ENCODE results near the gene ANTXR1. TPM values are rescaled to one million over a fixed set of nuclear protein-coding genes. Genes with fewer than 3 reads are reported as not detected.

The ANTXR1 gene
- total RNA-seq, 4 donors from 2014 or later: 7.1 to 101 (median 15.8) TPM

DNA sequence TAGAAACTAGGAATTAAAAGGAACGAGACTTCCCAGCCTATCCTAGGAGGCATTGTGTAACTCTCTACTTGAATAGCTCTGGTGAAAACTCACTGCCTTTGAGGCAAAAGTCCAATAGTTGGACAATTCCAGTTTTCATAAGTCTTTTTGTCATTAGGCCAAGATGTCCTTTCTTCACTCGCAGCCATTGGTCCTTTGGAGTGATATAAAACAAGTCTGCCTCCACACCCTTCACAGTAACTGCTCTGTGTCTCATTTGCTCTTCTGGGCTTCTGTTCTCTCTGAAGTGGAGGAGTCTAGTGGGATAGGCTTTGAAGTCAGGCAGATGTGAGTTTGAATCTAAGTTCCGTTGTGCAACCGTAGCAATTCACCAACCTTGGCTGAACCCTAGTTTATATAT lies 28.2 kb downstream of the ANTXR1 start:
- TF ChIP-seq, protein P1, sequence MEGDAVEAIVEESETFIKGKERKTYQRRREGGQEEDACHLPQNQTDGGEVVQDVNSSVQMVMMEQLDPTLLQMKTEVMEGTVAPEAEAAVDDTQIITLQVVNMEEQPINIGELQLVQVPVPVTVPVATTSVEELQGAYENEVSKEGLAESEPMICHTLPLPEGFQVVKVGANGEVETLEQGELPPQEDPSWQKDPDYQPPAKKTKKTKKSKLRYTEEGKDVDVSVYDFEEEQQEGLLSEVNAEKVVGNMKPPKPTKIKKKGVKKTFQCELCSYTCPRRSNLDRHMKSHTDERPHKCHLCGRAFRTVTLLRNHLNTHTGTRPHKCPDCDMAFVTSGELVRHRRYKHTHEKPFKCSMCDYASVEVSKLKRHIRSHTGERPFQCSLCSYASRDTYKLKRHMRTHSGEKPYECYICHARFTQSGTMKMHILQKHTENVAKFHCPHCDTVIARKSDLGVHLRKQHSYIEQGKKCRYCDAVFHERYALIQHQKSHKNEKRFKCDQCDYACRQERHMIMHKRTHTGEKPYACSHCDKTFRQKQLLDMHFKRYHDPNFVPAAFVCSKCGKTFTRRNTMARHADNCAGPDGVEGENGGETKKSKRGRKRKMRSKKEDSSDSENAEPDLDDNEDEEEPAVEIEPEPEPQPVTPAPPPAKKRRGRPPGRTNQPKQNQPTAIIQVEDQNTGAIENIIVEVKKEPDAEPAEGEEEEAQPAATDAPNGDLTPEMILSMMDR (IDR thresholded peaks at IDR 0.05): no peak
- no peak for TF ChIP-seq EP300 (IDR thresholded peaks at IDR 0.05; ENCODE audit: low read depth)
- TF ChIP-seq POLR2A (IDR thresholded peaks at IDR 0.05): no peak
- no peak for TF ChIP-seq POLR2AphosphoS5 (IDR thresholded peaks at IDR 0.05)
- Histone ChIP-seq H3K36me3 (no peaks in the 10 kb centered on the region), H3K4me1 (peaks cover 0 to 4% (median 1%) of the 10 kb centered on the region in 4 donors), H3K9me3 (no peaks in the 10 kb centered on the region), H3K27me3 (no peaks in the 10 kb centered on the region), H3K4me3 (no peak overlapping the region), H3K27ac (no peak overlapping the region)
- intact Hi-C loops (cut with DNase I; ENCODE audit: low total_unique reads) (no loop called here), in situ Hi-C loops (cut with MboI; ENCODE audit: low pct_ligation_motif_present in 1 of 4, low pct_unique_long_range_greater_than_20kb in 1 of 4, low sequenced_read_pairs in 3 of 4) (no loop called here)
- WGBS, 2 donors (ENCODE audit: low coverage in 1 of 2): 83 to 90% methylated on average over 2 to 4 of the region's 4 CpGs
- no peak for DNase-seq

DNA sequence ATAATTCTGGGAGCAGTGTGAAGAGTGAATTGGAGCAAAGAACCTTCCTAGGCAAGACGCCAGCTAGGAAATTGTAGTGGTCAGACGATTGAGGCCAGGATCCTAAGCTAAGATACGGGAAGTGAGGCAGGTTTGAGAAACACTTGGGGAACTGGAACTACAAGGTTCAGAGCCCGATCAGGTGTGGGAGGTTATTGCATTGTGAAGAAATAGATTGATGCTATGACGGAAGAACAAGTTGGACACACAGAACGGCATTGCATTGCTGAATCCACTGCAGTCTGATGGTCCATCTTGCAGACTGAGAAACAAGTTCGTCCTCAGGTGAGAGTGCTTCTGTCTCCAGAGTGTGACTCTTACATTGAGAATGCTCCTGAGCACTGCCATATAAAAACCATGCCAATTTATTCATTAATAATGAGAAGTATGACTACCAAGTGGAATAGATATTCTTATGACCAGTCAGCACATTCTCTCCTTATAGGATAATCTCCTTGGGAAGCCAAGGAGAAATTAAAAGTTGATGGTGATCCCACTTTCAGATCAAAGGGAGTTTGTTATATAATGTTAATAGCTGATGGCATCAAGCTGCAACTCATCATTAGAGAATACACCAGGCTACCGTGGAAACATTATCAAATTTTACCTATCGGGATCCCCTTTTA lies 30.9 kb downstream of the ANTXR1 start:
- Histone ChIP-seq H3K4me1 (peaks cover 0 to 4% (median 2%) of the 10 kb centered on the region in 4 donors), H3K4me3 (no peak overlapping the region), H3K27ac (no peak overlapping the region), H3K27me3 (no peaks in the 10 kb centered on the region), H3K9me3 (no peaks in the 10 kb centered on the region), H3K36me3 (no peaks in the 10 kb centered on the region)
- 75 to 81% methylated on average over 7 to 9 of the region's 9 CpGs for WGBS, 2 donors (ENCODE audit: low coverage in 1 of 2)
- DNase-seq: no peak
- intact Hi-C loops (cut with DNase I; ENCODE audit: low total_unique reads): no loop called here
- TF ChIP-seq POLR2A (IDR thresholded peaks at IDR 0.05) (no peak), EP300 (IDR thresholded peaks at IDR 0.05; ENCODE audit: low read depth) (no peak), POLR2AphosphoS5 (IDR thresholded peaks at IDR 0.05) (no peak)
- TF ChIP-seq, protein P1 (IDR thresholded peaks at IDR 0.05): no peak
- in situ Hi-C loops (cut with MboI; ENCODE audit: low pct_ligation_motif_present in 1 of 4, low pct_unique_long_range_greater_than_20kb in 1 of 4, low sequenced_read_pairs in 3 of 4): no loop called here

DNA sequence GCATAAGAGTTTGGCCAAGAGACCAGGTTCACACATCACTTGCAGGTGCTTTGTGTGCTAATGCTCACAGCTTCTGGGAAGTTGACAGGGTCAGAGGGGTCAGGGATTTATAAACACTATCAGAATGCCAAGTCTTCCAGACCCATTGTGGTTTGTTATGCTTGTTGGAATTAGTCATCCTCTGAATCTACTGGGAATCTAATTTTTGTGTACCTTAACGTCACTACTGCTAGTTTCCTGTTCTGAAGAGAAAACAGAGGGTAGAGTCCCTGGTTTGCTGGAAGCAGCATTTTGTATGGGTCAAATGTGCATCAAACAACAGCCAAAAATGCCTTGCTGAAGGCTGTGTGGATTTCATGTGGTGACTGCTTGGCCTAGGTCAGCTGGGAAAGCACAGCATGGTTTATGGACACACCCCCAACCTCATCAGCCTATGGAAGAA lies 33.3 kb downstream of the ANTXR1 start:
- Histone ChIP-seq H3K9me3 (no peaks in the 10 kb centered on the region), H3K4me1 (peaks cover 0 to 4% (median 2%) of the 10 kb centered on the region in 4 donors), H3K27ac (no peak overlapping the region), H3K36me3 (no peaks in the 10 kb centered on the region), H3K27me3 (no peaks in the 10 kb centered on the region), H3K4me3 (no peak overlapping the region)
- DNase-seq: no peak
- intact Hi-C loops (cut with DNase I; ENCODE audit: low total_unique reads): no loop called here
- 52% methylated on average over 1 of the region's 1 CpG; no CpG with 5 or more reads in 1 of the 2 donors for WGBS, 2 donors (ENCODE audit: low coverage in 1 of 2)
- TF ChIP-seq POLR2AphosphoS5 (IDR thresholded peaks at IDR 0.05) (no peak), EP300 (IDR thresholded peaks at IDR 0.05; ENCODE audit: low read depth) (no peak), POLR2A (IDR thresholded peaks at IDR 0.05) (no peak)
- TF ChIP-seq, protein P1 (IDR thresholded peaks at IDR 0.05): no peak
- in situ Hi-C loops (cut with MboI; ENCODE audit: low pct_ligation_motif_present in 1 of 4, low pct_unique_long_range_greater_than_20kb in 1 of 4, low sequenced_read_pairs in 3 of 4): no loop called here

DNA sequence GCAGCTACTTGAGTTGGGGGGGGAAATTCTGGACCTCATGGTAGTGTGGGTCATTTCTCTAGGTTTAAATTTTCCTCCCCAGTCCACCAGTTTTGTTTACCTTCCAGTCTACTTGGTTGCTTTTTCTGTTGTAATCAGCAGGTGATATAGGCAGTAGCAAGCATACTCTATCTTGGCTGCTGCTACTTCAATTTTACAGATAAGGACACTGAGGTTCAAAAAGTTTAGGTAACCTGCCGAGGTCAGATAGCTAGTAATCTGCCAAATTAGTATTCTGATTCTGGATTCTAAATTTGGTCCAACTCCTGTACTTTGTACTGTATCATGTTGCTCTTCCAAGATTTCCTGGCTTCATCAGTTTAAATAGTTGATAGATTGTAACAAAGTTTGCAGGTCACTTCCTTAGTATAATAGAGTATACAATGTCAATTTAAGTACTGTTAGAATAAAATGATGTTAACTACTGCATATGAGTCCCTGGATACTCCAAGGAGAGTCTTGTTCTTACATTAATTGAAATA lies 34.7 kb downstream of the ANTXR1 start:
- peaks cover 0 to 4% (median 2%) of the 10 kb centered on the region in 4 donors for H3K4me1 ChIP-seq
- H3K36me3 ChIP-seq: no peaks in the 10 kb centered on the region
- TF ChIP-seq, protein P1 (IDR thresholded peaks at IDR 0.05): no peak
- no peak for TF ChIP-seq EP300 (IDR thresholded peaks at IDR 0.05; ENCODE audit: low read depth)
- TF ChIP-seq POLR2A (IDR thresholded peaks at IDR 0.05): no peak
- no peak for TF ChIP-seq POLR2AphosphoS5 (IDR thresholded peaks at IDR 0.05)
- no peaks in the 10 kb centered on the region for H3K9me3 ChIP-seq
- WGBS, 2 donors (ENCODE audit: low coverage in 1 of 2): 67 to 74% methylated on average over 1 of the region's 1 CpG
- no peaks in the 10 kb centered on the region for H3K27me3 ChIP-seq
- H3K27ac ChIP-seq: no peak overlapping the region
- in situ Hi-C loops (cut with MboI; ENCODE audit: low pct_ligation_motif_present in 1 of 4, low pct_unique_long_range_greater_than_20kb in 1 of 4, low sequenced_read_pairs in 3 of 4): no loop called here
- DNase-seq: no peak
- no peak overlapping the region for H3K4me3 ChIP-seq
- intact Hi-C loops (cut with DNase I; ENCODE audit: low total_unique reads): no loop called here
